ENCODE results near the gene NKX1-1. TPM values are rescaled to one million over a fixed set of nuclear protein-coding genes. Genes with fewer than 3 reads are reported as not detected.
"Not testable (repeated sequence)": the region's sequence is repeated elsewhere in the genome, so short reads cannot be mapped to it uniquely, and the experiment has no call there.

The NKX1-1 gene
- polyA plus RNA-seq, 1 donor (not counting 4 experiments of a cell fraction or from before 2014, with no cell fraction given), result not detected

GRCh38 chr4:1445716-1446445, 39.6 kb upstream of the NKX1-1 start:
- TF ChIP-seq EZH2 (IDR thresholded peaks at IDR 0.05; ENCODE audit: low read length) (no peak), CTCF (optimal IDR thresholded peaks at IDR 0.05 in 1 of 3, IDR thresholded peaks at IDR 0.05 in 1 of 3, conservative IDR thresholded peaks at IDR 0.05 in 1 of 3; ENCODE audit: extremely low read depth in 1 of 3, insufficient read depth in 2 of 3, low read length in 3 of 3) (no peak)
- H3K27me3 ChIP-seq (ENCODE audit: control insufficient read depth, extremely low read depth, insufficient read depth, low read length), result no peaks in the 10 kb centered on the region
- dilution Hi-C loops (cut with MboI; ENCODE audit: extremely low pct_ligation_motif_present, low sequenced_read_pairs), result no loop called here

GRCh38 chr4:1443688-1444172, 37.5 kb upstream of the NKX1-1 start:
- H2AFZ ChIP-seq (ENCODE audit: control insufficient read depth, low read length); FAIRE-seq; dilution Hi-C loops (cut with MboI; ENCODE audit: extremely low pct_ligation_motif_present, low sequenced_read_pairs); H3K4me1 ChIP-seq (ENCODE audit: control insufficient read depth, extremely low read depth, insufficient read depth, low read length); H3K27ac ChIP-seq (ENCODE audit: control insufficient read depth, insufficient read depth, low read length); H3K79me2 ChIP-seq (ENCODE audit: control insufficient read depth, insufficient read depth, low read length); H3K9me1 ChIP-seq (ENCODE audit: control insufficient read depth, extremely low read depth, insufficient read depth, low read length); H3K27me3 ChIP-seq (ENCODE audit: control insufficient read depth, extremely low read depth, insufficient read depth, low read length); H3K4me2 ChIP-seq (ENCODE audit: control insufficient read depth, extremely low read depth, insufficient read depth, low read depth, low read length); H3K9ac ChIP-seq (ENCODE audit: control insufficient read depth, extremely low read depth, insufficient read depth, low read length); H3K36me3 ChIP-seq (ENCODE audit: control insufficient read depth in 2 of 2, extremely low read depth in 1 of 2, insufficient read depth in 2 of 2, low read length in 2 of 2); H4K20me1 ChIP-seq (ENCODE audit: control insufficient read depth, extremely low read depth, insufficient read depth, low read length); H3K9me3 ChIP-seq (ENCODE audit: control insufficient read depth, low read depth, low read length); DNase-seq (ENCODE audit: low read depth, low spot score); H3K4me3 ChIP-seq (ENCODE audit: control insufficient read depth in 2 of 3, extremely low read depth in 1 of 3, insufficient read depth in 2 of 3, low read depth in 1 of 3, low read length in 3 of 3): not testable (repeated sequence)

More at GRCh38 chr4:1445716-1446445, 39.6 kb upstream of the NKX1-1 start:
- Histone ChIP-seq H3K27ac (ENCODE audit: control insufficient read depth, insufficient read depth, low read length) (no peak overlapping the region), H3K9me3 (ENCODE audit: control insufficient read depth, low read depth, low read length) (no peaks in the 10 kb centered on the region), H3K36me3 (ENCODE audit: control insufficient read depth in 2 of 2, extremely low read depth in 1 of 2, insufficient read depth in 2 of 2, low read length in 2 of 2) (no peaks in the 10 kb centered on the region), H4K20me1 (ENCODE audit: control insufficient read depth, extremely low read depth, insufficient read depth, low read length) (no peaks in the 10 kb centered on the region), H3K4me3 (ENCODE audit: control insufficient read depth in 2 of 3, extremely low read depth in 1 of 3, insufficient read depth in 2 of 3, low read depth in 1 of 3, low read length in 3 of 3) (no peak overlapping the region), H3K4me2 (ENCODE audit: control insufficient read depth, extremely low read depth, insufficient read depth, low read depth, low read length) (no peak overlapping the region), H3K4me1 (ENCODE audit: control insufficient read depth, extremely low read depth, insufficient read depth, low read length) (no peaks in the 10 kb centered on the region), H3K79me2 (ENCODE audit: control insufficient read depth, insufficient read depth, low read length) (no peaks in the 10 kb centered on the region), H3K9ac (ENCODE audit: control insufficient read depth, extremely low read depth, insufficient read depth, low read length) (no peak overlapping the region), H2AFZ (ENCODE audit: control insufficient read depth, low read length) (no peak overlapping the region), H3K9me1 (ENCODE audit: control insufficient read depth, extremely low read depth, insufficient read depth, low read length) (no peaks in the 10 kb centered on the region)
- DNase-seq (ENCODE audit: low read depth, low spot score) (no peak), FAIRE-seq (no peak)
